Adrenal gland (tissue), 5 donors: ENCODE data around the gene GAS2.

Experiments used
- POLR2A ChIP-seq, 2 donors: fragments of 450-650 bp; IDR thresholded peaks; one replicate each; pipeline ENCODE4 v1.6.1; 2017; ENCODE audit warnings: antibody characterized with exemption in 2 of 2, mild to moderate bottlenecking in 2 of 2, moderate library complexity in 1 of 2
- TF ChIP-seq, protein P1 (sequence below), 6 experiments: fragments of 450-650 bp in 4 of 6; fragments of 200-600 bp in 2 of 6; sonication (generic) in 1 of 6; IDR thresholded peaks; 1 replicate in 5 of 6; 2 replicates in 1 of 6; pipeline versions ENCODE4 v1.5.1 to v1.8.0; 2016 to 2021; ENCODE audit warnings: antibody characterized with exemption in 6 of 6, mild to moderate bottlenecking in 2 of 6, moderate library complexity in 1 of 6
- donor health status: DM: no; HTN: no; CAD: no.

- no peak for TF ChIP-seq POLR2A (IDR thresholded peaks at IDR 0.05)
- TF ChIP-seq, protein P1, sequence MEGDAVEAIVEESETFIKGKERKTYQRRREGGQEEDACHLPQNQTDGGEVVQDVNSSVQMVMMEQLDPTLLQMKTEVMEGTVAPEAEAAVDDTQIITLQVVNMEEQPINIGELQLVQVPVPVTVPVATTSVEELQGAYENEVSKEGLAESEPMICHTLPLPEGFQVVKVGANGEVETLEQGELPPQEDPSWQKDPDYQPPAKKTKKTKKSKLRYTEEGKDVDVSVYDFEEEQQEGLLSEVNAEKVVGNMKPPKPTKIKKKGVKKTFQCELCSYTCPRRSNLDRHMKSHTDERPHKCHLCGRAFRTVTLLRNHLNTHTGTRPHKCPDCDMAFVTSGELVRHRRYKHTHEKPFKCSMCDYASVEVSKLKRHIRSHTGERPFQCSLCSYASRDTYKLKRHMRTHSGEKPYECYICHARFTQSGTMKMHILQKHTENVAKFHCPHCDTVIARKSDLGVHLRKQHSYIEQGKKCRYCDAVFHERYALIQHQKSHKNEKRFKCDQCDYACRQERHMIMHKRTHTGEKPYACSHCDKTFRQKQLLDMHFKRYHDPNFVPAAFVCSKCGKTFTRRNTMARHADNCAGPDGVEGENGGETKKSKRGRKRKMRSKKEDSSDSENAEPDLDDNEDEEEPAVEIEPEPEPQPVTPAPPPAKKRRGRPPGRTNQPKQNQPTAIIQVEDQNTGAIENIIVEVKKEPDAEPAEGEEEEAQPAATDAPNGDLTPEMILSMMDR (IDR thresholded peaks at IDR 0.05): no peak
Observed at GRCh38 chr11:22725079-22725478, 58.7 kb downstream of the GAS2 start.
